Measurements from ENCODE around the gene CHST1. TPM values are rescaled to one million over a fixed set of nuclear protein-coding genes. Genes with fewer than 3 reads are reported as not detected.

CHST1 gene
- total and polyA plus RNA-seq, 5 experiments from 2014 or later: not detected

GRCh38 chr11:45670386-45671135 lies 5.1 kb upstream of the CHST1 start:
- no peak overlapping the region for H3K27ac Mint-ChIP-seq
- peaks cover 10 to 45% (median 26%) of the 10 kb centered on the region in 5 donors for H3K27me3 Mint-ChIP-seq
- H3K4me3 Mint-ChIP-seq: no peak overlapping the region
- H3K36me3 Mint-ChIP-seq: no peaks in the 10 kb centered on the region
- no peak for ATAC-seq
- H3K4me1 Mint-ChIP-seq: peaks cover 0 to 4% (median 0%) of the 10 kb centered on the region in 4 donors
- no peak for DNase-seq
- H3K9me3 Mint-ChIP-seq: no peaks in the 10 kb centered on the region
- POLR2A ChIA-PET: no interaction called here

GRCh38 chr11:45669956-45670355 lies 4.5 kb upstream of the CHST1 start:
- POLR2A ChIA-PET: no interaction called here
- H3K9me3 Mint-ChIP-seq: no peaks in the 10 kb centered on the region
- ATAC-seq (no peak), DNase-seq (no peak)
- no peaks in the 10 kb centered on the region for H3K36me3 Mint-ChIP-seq
- peaks cover 0 to 4% (median 0%) of the 10 kb centered on the region in 4 donors for H3K4me1 Mint-ChIP-seq
- peaks cover 10 to 46% (median 26%) of the 10 kb centered on the region in 5 donors for H3K27me3 Mint-ChIP-seq
- no peak overlapping the region for H3K4me3 Mint-ChIP-seq
- H3K27ac Mint-ChIP-seq: no peak overlapping the region

GRCh38 chr11:45669146-45669545 lies 3.7 kb upstream of the CHST1 start:
- Mint-ChIP-seq H3K36me3 (no peaks in the 10 kb centered on the region), H3K27me3 (peaks cover 10 to 46% (median 26%) of the 10 kb centered on the region in 5 donors), H3K4me3 (no peak overlapping the region), H3K9me3 (no peaks in the 10 kb centered on the region), H3K4me1 (peaks cover 0 to 4% (median 0%) of the 10 kb centered on the region in 4 donors), H3K27ac (no peak overlapping the region)
- DNase-seq (no peak), ATAC-seq (no peak)
- POLR2A ChIA-PET: no interaction called here

- peaks cover 0 to 8% (median 2%) of the 10 kb centered on the region in 4 donors for H3K4me1 Mint-ChIP-seq
- H3K9me3 Mint-ChIP-seq: no peaks in the 10 kb centered on the region
- H3K4me3 Mint-ChIP-seq: peak overlapping the region in 2 of 10 donors; percentile 21 to 41
- ATAC-seq (no peak), DNase-seq (no peak)
- POLR2A ChIA-PET: no interaction called here
- no peak overlapping the region for H3K27ac Mint-ChIP-seq
- H3K27me3 Mint-ChIP-seq: peaks cover 12 to 52% (median 28%) of the 10 kb centered on the region in 5 donors
- no peaks in the 10 kb centered on the region for H3K36me3 Mint-ChIP-seq
Measured at GRCh38 chr11:45667929-45668680, 2.7 kb upstream of the CHST1 start.

GRCh38 chr11:45666648-45667642 lies 1.5 kb upstream of the CHST1 start:
- H3K27ac Mint-ChIP-seq: no peak overlapping the region
- no peaks in the 10 kb centered on the region for H3K36me3 Mint-ChIP-seq
- peaks cover 0 to 8% (median 5%) of the 10 kb centered on the region in 4 donors for H3K4me1 Mint-ChIP-seq
- no peaks in the 10 kb centered on the region for H3K9me3 Mint-ChIP-seq
- DNase-seq (no peak), ATAC-seq (no peak)
- peak overlapping the region in 8 of 10 donors; percentile 11 to 81 (median 74) for H3K4me3 Mint-ChIP-seq
- POLR2A ChIA-PET: no interaction called here
- peaks cover 14 to 63% (median 40%) of the 10 kb centered on the region in 5 donors for H3K27me3 Mint-ChIP-seq

GRCh38 chr11:45665933-45666647 lies 668 bp upstream of the CHST1 start:
- H3K27ac Mint-ChIP-seq: peak overlapping the region in 1 of 10 donors; percentile 13

GRCh38 chr11:45664376-45665205 lies 831 bp downstream of the CHST1 start:
- peak; percentile 17 to 39 for ATAC-seq
- H3K9me3 Mint-ChIP-seq: no peaks in the 10 kb centered on the region

More at GRCh38 chr11:45665933-45666647, 668 bp upstream of the CHST1 start:
- H3K36me3 Mint-ChIP-seq: no peaks in the 10 kb centered on the region
- POLR2A ChIA-PET: no interaction called here
- H3K9me3 Mint-ChIP-seq: no peaks in the 10 kb centered on the region
- ATAC-seq (no peak), DNase-seq (no peak)
- peak overlapping the region; percentile 50 to 84 (median 76) for H3K4me3 Mint-ChIP-seq
- H3K27me3 Mint-ChIP-seq: peaks cover 19 to 72% (median 48%) of the 10 kb centered on the region in 5 donors
- H3K4me1 Mint-ChIP-seq: peaks cover 0 to 8% (median 5%) of the 10 kb centered on the region in 4 donors

GRCh38 chr11:45663486-45664375 lies 1.7 kb downstream of the CHST1 start:
- H3K27me3 Mint-ChIP-seq: peaks cover 26 to 81% (median 63%) of the 10 kb centered on the region in 5 donors
- peaks cover 0 to 8% (median 5%) of the 10 kb centered on the region in 4 donors for H3K4me1 Mint-ChIP-seq
- DNase-seq (no peak), ATAC-seq (no peak)
- H3K9me3 Mint-ChIP-seq: no peaks in the 10 kb centered on the region
- peak overlapping the region in 1 of 10 donors; percentile 40 for H3K27ac Mint-ChIP-seq
- H3K4me3 Mint-ChIP-seq: peak overlapping the region in 8 of 10 donors; percentile 29 to 55 (median 49)
- no peaks in the 10 kb centered on the region for H3K36me3 Mint-ChIP-seq
- POLR2A ChIA-PET: no interaction called here

More at GRCh38 chr11:45664376-45665205, 831 bp downstream of the CHST1 start:
- Mint-ChIP-seq H3K27me3 (peaks cover 28 to 81% (median 63%) of the 10 kb centered on the region in 5 donors), H3K4me3 (peak overlapping the region in 4 of 10 donors; percentile 14 to 50 (median 32)), H3K4me1 (peaks cover 0 to 8% (median 5%) of the 10 kb centered on the region in 4 donors), H3K36me3 (no peaks in the 10 kb centered on the region), H3K27ac (no peak overlapping the region)
- POLR2A ChIA-PET: no interaction called here
- DNase-seq: no peak

GRCh38 chr11:45662665-45663485 lies 2.5 kb downstream of the CHST1 start:
- Mint-ChIP-seq H3K4me1 (peaks cover 0 to 8% (median 5%) of the 10 kb centered on the region in 4 donors), H3K36me3 (no peaks in the 10 kb centered on the region), H3K27me3 (peaks cover 26 to 78% (median 55%) of the 10 kb centered on the region in 5 donors), H3K27ac (no peak overlapping the region), H3K4me3 (peak overlapping the region in 8 of 10 donors; percentile 34 to 55 (median 46)), H3K9me3 (no peaks in the 10 kb centered on the region)
- DNase-seq (no peak), ATAC-seq (no peak)
- POLR2A ChIA-PET: no interaction called here
